Stimulated activated CD4-positive, alpha-beta T cell treated with anti-CD3 and anti-CD28 coated beads, Interleukin-1b, Interleukin-23, amount 100 ng/mL, for 4 hours (primary cell): ENCODE results near the gene AZGP1.
"Not testable (repeated sequence)": the region's sequence is repeated elsewhere in the genome, so short reads cannot be mapped to it uniquely, and the experiment has no call there.

Experiments
- DNase-seq, 2 donors: peaks; one replicate each; pipeline ENCODE4 v3.0.0-alpha.2; 2020; ENCODE audit warnings: low read depth in 2 of 2

Gene AZGP1

GRCh38 chr7:99975782-99976521 lies at the start of gene AZGP1:
AZGP1 (minus strand) TSS chr7:99976031; CDS start chr7:99976020, 11 bp downstream.
- DNase-seq: no peak

- DNase-seq: no peak
These were observed 48.3 kb upstream of the AZGP1 start for GRCh38 chr7:100024020-100024619.

- no peak for DNase-seq
These were observed 47.7 kb upstream of the AZGP1 start for GRCh38 chr7:100023526-100023925.

GRCh38 chr7:100022621-100023020 lies 46.8 kb upstream of the AZGP1 start:
- DNase-seq: no peak

- no peak for DNase-seq
These were observed 45.5 kb upstream of the AZGP1 start for GRCh38 chr7:100021297-100021696.

- DNase-seq: no peak
These were observed 44.1 kb upstream of the AZGP1 start for GRCh38 chr7:100019908-100020307.

GRCh38 chr7:100017875-100018274 lies 42.0 kb upstream of the AZGP1 start:
- no peak for DNase-seq

GRCh38 chr7:100017300-100017699 lies 41.5 kb upstream of the AZGP1 start:
- DNase-seq: no peak

- no peak for DNase-seq
These were observed 40.5 kb upstream of the AZGP1 start for GRCh38 chr7:100016215-100016901.

- DNase-seq: peak; percentile 74 to 75
These were observed 39.7 kb upstream of the AZGP1 start, which contains the start of gene ZKSCAN1 for GRCh38 chr7:100015232-100016214. ZKSCAN1 (plus strand) TSS chr7:100015596; CDS start chr7:100023507, 7,911 bp downstream.

- DNase-seq: peak in 1 of 2 donors; percentile 8
These were observed 37.5 kb upstream of the AZGP1 start for GRCh38 chr7:100013328-100013676.

- DNase-seq: not testable (repeated sequence)
These were observed 36.8 kb upstream of the AZGP1 start for GRCh38 chr7:100012385-100013327.

- no peak for DNase-seq
These were observed 35.7 kb upstream of the AZGP1 start for GRCh38 chr7:100011516-100011915.

GRCh38 chr7:100010901-100011300 lies 35.1 kb upstream of the AZGP1 start:
- no peak for DNase-seq

- DNase-seq: not testable (repeated sequence)
These were observed 34.1 kb upstream of the AZGP1 start for GRCh38 chr7:100009952-100010351.

- DNase-seq: no peak
These were observed 32.7 kb upstream of the AZGP1 start for GRCh38 chr7:100008525-100008924.

GRCh38 chr7:100007887-100008286 lies 32.1 kb upstream of the AZGP1 start:
- no peak for DNase-seq

GRCh38 chr7:100003711-100004661 lies 28.2 kb upstream of the AZGP1 start:
- no peak for DNase-seq

- no peak for DNase-seq
These were observed 24.4 kb upstream of the AZGP1 start for GRCh38 chr7:100000239-100000638.
